Stimulated activated CD4-positive, alpha-beta T cell treated with anti-CD3 and anti-CD28 coated beads, Interleukin-2, amount 100 ng/mL, for 24 hours (primary cell): ENCODE measurements around the gene LRP2BP.

Experiments
- DNase-seq, 2 donors: peaks; one replicate each; pipeline ENCODE4 v3.0.0-alpha.2; 2020

The LRP2BP gene

GRCh38 chr4:185395238-185395955 is at the start of gene LRP2BP:
Gene LRP2BP, minus strand, starts transcription at chr4:185395924. Its CDS starts 17,738 bp downstream, at chr4:185378186.
- DNase-seq, result no peak

GRCh38 chr4:185445209-185445608 is 49.5 kb upstream of the LRP2BP start:
- DNase-seq, result no peak

GRCh38 chr4:185441479-185441878 is 45.8 kb upstream of the LRP2BP start:
- no peak for DNase-seq

GRCh38 chr4:185437809-185438208 is 42.1 kb upstream of the LRP2BP start:
- DNase-seq, result no peak

GRCh38 chr4:185435466-185435865 is 39.7 kb upstream of the LRP2BP start:
- DNase-seq, result no peak

- no peak for DNase-seq
Measured at GRCh38 chr4:185429660-185430059, 33.9 kb upstream of the LRP2BP start.

- no peak for DNase-seq
Measured at GRCh38 chr4:185426960-185427688, 31.4 kb upstream of the LRP2BP start.

- peak; percentile 83 to 87 for DNase-seq
Measured at GRCh38 chr4:185425647-185426352, 30.1 kb upstream of the LRP2BP start, which contains the start of gene UFSP2. Gene UFSP2, minus strand, starts transcription at chr4:185425964. Its CDS starts 96 bp downstream, at chr4:185425868.

GRCh38 chr4:185424905-185425646 is 29.4 kb upstream of the LRP2BP start:
- no peak for DNase-seq

- DNase-seq, result no peak
Measured at GRCh38 chr4:185421366-185422124, 25.8 kb upstream of the LRP2BP start.

GRCh38 chr4:185416955-185417354 is 21.2 kb upstream of the LRP2BP start:
- DNase-seq, result no peak

- DNase-seq, result no peak
Measured at GRCh38 chr4:185412412-185412811, 16.7 kb upstream of the LRP2BP start.

- DNase-seq, result no peak
Measured at GRCh38 chr4:185411849-185412248, 16.1 kb upstream of the LRP2BP start.

- DNase-seq, result no peak
Measured at GRCh38 chr4:185408432-185408831, 12.7 kb upstream of the LRP2BP start.

- no peak for DNase-seq
Measured at GRCh38 chr4:185405296-185405999, 9.7 kb upstream of the LRP2BP start.

- DNase-seq, result no peak
Measured at GRCh38 chr4:185404031-185404430, 8.3 kb upstream of the LRP2BP start.

- DNase-seq, result no peak
Measured at GRCh38 chr4:185399466-185399865, 3.7 kb upstream of the LRP2BP start.

GRCh38 chr4:185398618-185399017 is 2.9 kb upstream of the LRP2BP start:
- DNase-seq, result no peak

- DNase-seq, result no peak
Measured at GRCh38 chr4:185396724-185397385, 1.1 kb upstream of the LRP2BP start, which contains the start of gene ANKRD37. Gene ANKRD37, plus strand, starts transcription at chr4:185396841. Its CDS starts 83 bp downstream, at chr4:185396924.

GRCh38 chr4:185395956-185396723 is 416 bp upstream of the LRP2BP start:
- peak; percentile 96 for DNase-seq
